RWPE1 (cell line): ENCODE results near the gene HPSE2.

Experiments used
- CTCF ChIA-PET: fragments of 350-600 bp; sonication (Branson Sonifier 250); formaldehyde crosslinking; extraction: SDS; loops from one replicate; lab custom pipeline; 2021; lab: Yijun Ruan, JAX
- POLR2A ChIA-PET: fragments of 400-600 bp; formaldehyde crosslinking; extraction: SDS; loops from one replicate; lab custom pipeline; 2020; ENCODE audit warnings: antibody characterized with exemption; ENCODE audit not compliant: low non-redundant PET; lab: Yijun Ruan, JAX
- DNase-seq: peaks from one replicate; pipeline ENCODE4 v3.0.0; 2012; ENCODE audit warnings: low spot score
- H3K27ac ChIP-seq: fragments of 450-650 bp; 2 replicates; pipeline ENCODE4 v1.5.1; 2017
- CTCF ChIP-seq: fragments of 450-650 bp; conservative IDR thresholded peaks from 2 replicates; pipeline ENCODE4 v1.5.1; 2017; ENCODE audit warnings: low read depth, mild to moderate bottlenecking

HPSE2 gene

GRCh38 chr10:98833542-98833941 lies 402.1 kb downstream of the HPSE2 start:
- ChIA-PET CTCF (no interaction called here), POLR2A (no interaction called here)
- no peak for DNase-seq
- TF ChIP-seq CTCF = no peak
- H3K27ac ChIP-seq = no peak overlapping the region

- no peak for DNase-seq
- H3K27ac ChIP-seq = no peak overlapping the region
- TF ChIP-seq CTCF = no peak
- CTCF ChIA-PET = no interaction called here
- POLR2A ChIA-PET = no interaction called here
Measured at GRCh38 chr10:98832738-98833137, 402.9 kb downstream of the HPSE2 start.

DNA sequence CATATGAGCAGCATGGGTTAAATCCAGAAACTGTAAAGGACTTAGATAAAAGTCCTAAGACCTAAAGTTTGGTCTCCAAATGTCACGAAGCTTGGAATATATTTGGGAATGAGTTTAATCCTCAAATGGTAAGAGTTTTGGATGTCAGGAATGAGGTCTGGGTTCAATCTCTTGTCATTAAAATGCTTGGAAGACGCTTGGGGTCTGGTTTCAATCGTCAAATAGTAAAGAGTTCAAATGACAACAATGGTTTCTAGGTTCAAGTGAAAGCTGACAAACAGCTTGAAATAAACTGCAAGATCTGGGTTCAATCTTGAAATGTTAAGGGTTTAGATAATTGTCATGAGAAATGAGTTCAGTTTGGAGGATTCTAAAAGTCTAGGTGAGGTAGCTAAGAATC lies 403.5 kb downstream of the HPSE2 start:
- no peak for TF ChIP-seq CTCF
- DNase-seq = no peak
- CTCF ChIA-PET = interaction anchor here (1.1 kb wide), 1 partner anchor 15 kb away, joined by 3 read pairs; no protein-coding TSS in a partner anchor
- POLR2A ChIA-PET = no interaction called here
- H3K27ac ChIP-seq = no peak overlapping the region

DNA sequence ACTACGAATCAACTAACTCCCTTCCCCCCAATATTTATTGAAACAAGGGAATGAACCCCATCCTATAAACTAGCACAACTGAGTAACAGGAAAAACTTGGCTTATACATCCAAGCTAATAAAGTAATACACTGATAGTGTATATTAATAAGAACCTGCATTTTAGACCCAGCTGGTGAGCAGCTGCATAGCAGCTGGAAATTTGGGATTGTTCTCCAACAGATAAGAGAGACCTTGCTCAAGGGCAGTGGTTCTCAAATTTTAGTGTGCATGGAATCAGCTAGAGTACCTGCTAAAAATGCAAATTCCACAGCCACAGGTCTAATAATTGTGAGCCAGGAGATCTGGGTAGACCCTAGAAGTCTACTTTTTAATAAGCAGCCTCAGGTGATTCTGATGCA lies 404.3 kb downstream of the HPSE2 start:
- no peak overlapping the region for H3K27ac ChIP-seq
- CTCF ChIA-PET = interaction anchor here (0.6 to 1.1 kb wide), 3 partner anchors 16 to 682 kb away, joined by 3 to 4 read pairs (median 3); no protein-coding TSS in a partner anchor
- POLR2A ChIA-PET = no interaction called here
- no peak for DNase-seq
- TF ChIP-seq CTCF = no peak

DNA sequence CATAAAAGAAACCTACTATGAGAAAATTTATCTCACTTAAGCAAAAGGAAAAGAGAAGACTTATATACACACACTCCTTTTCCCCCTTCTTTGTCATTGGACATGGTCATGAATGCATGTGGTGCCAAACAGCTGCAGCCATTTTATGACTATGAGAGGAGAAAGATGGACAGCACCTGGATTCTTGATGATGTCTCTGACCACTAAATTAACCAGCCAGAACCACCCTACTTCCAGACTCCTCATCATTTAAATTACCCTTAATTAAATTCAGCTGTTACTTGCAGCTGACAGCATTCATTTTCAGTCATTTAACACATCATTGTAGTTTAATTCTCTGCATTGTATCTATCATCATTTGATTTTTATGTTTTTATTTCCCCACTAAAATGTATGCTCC lies 409.9 kb downstream of the HPSE2 start:
- ChIA-PET CTCF (interaction anchor here (0.6 kb wide), 1 partner anchor 397 kb away, joined by 3 read pairs; no protein-coding TSS in a partner anchor), POLR2A (no interaction called here)
- H3K27ac ChIP-seq = no peak overlapping the region
- no peak for TF ChIP-seq CTCF
- no peak for DNase-seq

- CTCF ChIA-PET = no interaction called here
Measured at GRCh38 chr10:98817396-98817795, 418.3 kb downstream of the HPSE2 start.

More at GRCh38 chr10:98817396-98817795, 418.3 kb downstream of the HPSE2 start:
- no peak for TF ChIP-seq CTCF
- POLR2A ChIA-PET = no interaction called here
- no peak for DNase-seq
- no peak overlapping the region for H3K27ac ChIP-seq
